Panc1 (cell line): ENCODE data around the gene FRS2. TPM values are rescaled to one million over a fixed set of nuclear protein-coding genes. Genes with fewer than 3 reads are reported as not detected.

Experiments
- ATAC-seq: fragments of 200-7000 bp; cut with Tn5 transposase; 2 replicates; pipeline ENCODE4 v1.9.1; 2020; ENCODE audit warnings: mild to moderate bottlenecking, moderate library complexity
- BruUV-seq: library from RNA; stranded (reverse); fragments of 400-500 nt; replicated peaks from 2 replicates; lab custom pipeline; 2021; lab: Mats Ljungman, UMichigan
- CTCF ChIA-PET: fragments of 300-600 bp; sonication (Branson Sonifier 250); formaldehyde crosslinking; loops from one replicate; lab custom pipeline; 2022; ENCODE audit warnings: antibody characterized with exemption; lab: Charles Lee
- POLR2A ChIA-PET: fragments of 300-600 bp; sonication (Branson Sonifier 250); formaldehyde crosslinking; loops from one replicate; lab custom pipeline; 2022; ENCODE audit warnings: antibody characterized with exemption; lab: Charles Lee
- DNase-seq: peaks from one replicate; pipeline ENCODE4 v3.0.0-alpha.2; 2010; ENCODE audit warnings: low read depth, low spot score
- H3K27ac ChIP-seq: 2 replicates; pipeline ENCODE4 v1.5.1; 2011; ENCODE audit warnings: mild to moderate bottlenecking, low read length, inconsistent platforms
- H3K27me3 ChIP-seq: fragments of 200-500 bp; sonication (Bioruptor generic); 2 replicates; pipeline ENCODE4 v1.6.0; 2014; ENCODE audit warnings: low read length, inconsistent platforms; ENCODE audit not compliant: control insufficient read depth, insufficient read depth
- H3K36me3 ChIP-seq: fragments of 200-500 bp; sonication (Bioruptor generic); 2 replicates; pipeline ENCODE4 v1.5.1; 2014; ENCODE audit warnings: inconsistent platforms, mild to moderate bottlenecking, low read length, moderate library complexity; ENCODE audit not compliant: control insufficient read depth, insufficient read depth
- H3K4me1 ChIP-seq: 2 replicates; pipeline ENCODE4 v1.5.1; 2011; ENCODE audit warnings: inconsistent platforms, mild to moderate bottlenecking, low read length, moderate library complexity; ENCODE audit not compliant: control insufficient read depth, insufficient read depth
- H3K4me3 ChIP-seq, 2 experiments: 2 replicates each; pipeline ENCODE4 v1.5.1; 2011 to 2012; ENCODE audit warnings: low read depth in 2 of 2, low read length in 2 of 2, mild to moderate bottlenecking in 2 of 2, inconsistent platforms in 1 of 2, moderate library complexity in 1 of 2
- H3K9me3 ChIP-seq: fragments of 200-500 bp; sonication (Bioruptor generic); 2 replicates; pipeline ENCODE4 v1.5.1; 2014; ENCODE audit warnings: low read depth, mild to moderate bottlenecking, inconsistent platforms, low read length, moderate library complexity; ENCODE audit not compliant: control insufficient read depth, insufficient read depth
- CTCF ChIP-seq: fragments of 450-650 bp; IDR thresholded peaks from 2 replicates; pipeline ENCODE4 v1.5.1; 2017; ENCODE audit warnings: mild to moderate bottlenecking
- POLR2AphosphoS5 ChIP-seq: IDR thresholded peaks from 2 replicates; pipeline ENCODE4 v1.6.1; 2012; ENCODE audit warnings: mild to moderate bottlenecking, low read depth, low read length, moderate library complexity
- REST ChIP-seq, 2 experiments: IDR thresholded peaks; 2 replicates each; pipeline ENCODE4 v1.6.1; 2011 to 2012; ENCODE audit warnings: low read depth in 2 of 2, control low read depth in 1 of 2, low read length in 1 of 2, mild to moderate bottlenecking in 1 of 2, moderate library complexity in 1 of 2; ENCODE audit not compliant: insufficient read depth in 1 of 2
- SIN3A ChIP-seq: IDR thresholded peaks from 2 replicates; pipeline ENCODE4 v1.6.1; 2012; ENCODE audit warnings: low read depth, mild to moderate bottlenecking, low read length, moderate library complexity, borderline replicate concordance; ENCODE audit not compliant: insufficient read depth
- TCF7L2 ChIP-seq: IDR thresholded peaks from 2 replicates; pipeline ENCODE4 v1.6.1; 2011; ENCODE audit warnings: mild to moderate bottlenecking, low read depth, low read length, inconsistent platforms
- in situ Hi-C: cut with HindIII; loops from 2 replicates; pipeline ENCODE4 v1.10.0; 2016; ENCODE audit warnings: low sequenced_read_pairs, low pct_unique_long_range_greater_than_20kb
- intact Hi-C: fragments of 100-400 bp; cut with micrococcal nuclease; formaldehyde crosslinking; loops from one replicate; pipeline ENCODE4 v1.10.0; 2022; ENCODE audit not compliant: unreplicated experiment
- total RNA-seq: library from RNA; stranded (reverse); gene quantifications from one replicate; pipeline ENCODE4 v1.2.1, GENCODE V29; 2021; ENCODE audit not compliant: unreplicated experiment

FRS2 gene
- total RNA-seq, 1 experiment from 2014 or later: 26.6 TPM

DNA sequence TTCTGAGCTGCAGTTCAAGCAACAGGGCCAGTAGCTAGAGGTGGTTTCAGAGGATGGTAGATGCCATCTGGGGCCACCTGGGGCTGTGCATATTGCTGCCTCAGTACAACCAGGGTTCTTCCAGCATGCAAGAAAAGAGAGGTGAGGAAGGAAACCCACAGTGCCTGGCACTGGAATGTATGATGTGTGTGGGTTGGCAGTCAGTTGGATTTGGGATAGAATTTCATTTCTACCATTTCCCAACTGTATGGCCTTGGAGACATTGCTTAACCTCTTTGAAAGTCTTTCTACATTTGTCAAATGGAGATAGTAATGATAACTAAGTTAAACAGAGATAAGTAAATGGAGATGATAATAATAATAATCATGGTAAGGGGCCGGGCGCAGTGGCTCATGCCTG, 150.7 kb downstream of the FRS2 start:
- ATAC-seq: no peak
- H3K9me3 ChIP-seq: no peaks in the 10 kb centered on the region
- no TSS peak for BruUV-seq
- no peak for TF ChIP-seq SIN3A
- TF ChIP-seq TCF7L2: no peak
- no peak for TF ChIP-seq POLR2AphosphoS5
- TF ChIP-seq REST (IDR thresholded peaks at IDR 0.05; ENCODE audit: insufficient read depth in 1 of 2, low read depth in 2 of 2, low read length in 1 of 2): no peak
- no peak for TF ChIP-seq CTCF
- in situ Hi-C loops: no loop called here
- no peak for DNase-seq
- no peaks in the 10 kb centered on the region for H3K36me3 ChIP-seq
- intact Hi-C loops: no loop called here
- H3K27me3 ChIP-seq: no peaks in the 10 kb centered on the region; the same call in none of the 2 replicates
- CTCF ChIA-PET: no interaction called here
- H3K4me1 ChIP-seq: no peaks in the 10 kb centered on the region
- no peak overlapping the region for H3K27ac ChIP-seq
- H3K4me3 ChIP-seq: no peak overlapping the region
- POLR2A ChIA-PET: no interaction called here

DNA sequence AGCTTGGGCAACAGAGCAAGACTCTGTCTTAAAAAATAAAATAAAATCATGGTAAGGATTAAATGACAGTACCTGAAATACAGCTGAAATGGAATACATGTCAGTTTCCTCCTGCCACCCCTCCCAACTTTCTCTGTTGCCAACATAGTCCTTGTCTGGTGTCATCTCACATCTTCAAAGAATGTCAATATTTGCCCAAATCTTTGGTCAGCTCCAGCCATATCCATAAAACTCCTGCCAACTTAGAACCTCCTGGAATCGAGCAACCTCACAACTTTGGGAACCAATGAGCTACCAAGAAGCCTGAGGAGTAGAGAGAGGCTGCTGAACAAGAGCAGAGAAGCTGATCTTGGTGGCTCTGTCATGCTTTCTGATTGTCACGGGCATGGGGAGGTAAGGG, 151.4 kb downstream of the FRS2 start:
- H3K4me3 ChIP-seq: no peak overlapping the region
- H3K4me1 ChIP-seq: no peaks in the 10 kb centered on the region
- intact Hi-C loops: no loop called here
- TF ChIP-seq REST (IDR thresholded peaks at IDR 0.05; ENCODE audit: insufficient read depth in 1 of 2, low read depth in 2 of 2, low read length in 1 of 2) (no peak), CTCF (no peak), TCF7L2 (no peak), POLR2AphosphoS5 (no peak), SIN3A (no peak)
- no peaks in the 10 kb centered on the region for H3K9me3 ChIP-seq
- H3K27me3 ChIP-seq: no peaks in the 10 kb centered on the region; the same call in none of the 2 replicates
- ATAC-seq (no peak), DNase-seq (no peak)
- POLR2A ChIA-PET: no interaction called here
- CTCF ChIA-PET: no interaction called here
- in situ Hi-C loops: no loop called here
- BruUV-seq: no TSS peak
- H3K27ac ChIP-seq: no peak overlapping the region
- H3K36me3 ChIP-seq: no peaks in the 10 kb centered on the region
